Measurements from ENCODE around the gene COL25A1.

The COL25A1 gene

DNA sequence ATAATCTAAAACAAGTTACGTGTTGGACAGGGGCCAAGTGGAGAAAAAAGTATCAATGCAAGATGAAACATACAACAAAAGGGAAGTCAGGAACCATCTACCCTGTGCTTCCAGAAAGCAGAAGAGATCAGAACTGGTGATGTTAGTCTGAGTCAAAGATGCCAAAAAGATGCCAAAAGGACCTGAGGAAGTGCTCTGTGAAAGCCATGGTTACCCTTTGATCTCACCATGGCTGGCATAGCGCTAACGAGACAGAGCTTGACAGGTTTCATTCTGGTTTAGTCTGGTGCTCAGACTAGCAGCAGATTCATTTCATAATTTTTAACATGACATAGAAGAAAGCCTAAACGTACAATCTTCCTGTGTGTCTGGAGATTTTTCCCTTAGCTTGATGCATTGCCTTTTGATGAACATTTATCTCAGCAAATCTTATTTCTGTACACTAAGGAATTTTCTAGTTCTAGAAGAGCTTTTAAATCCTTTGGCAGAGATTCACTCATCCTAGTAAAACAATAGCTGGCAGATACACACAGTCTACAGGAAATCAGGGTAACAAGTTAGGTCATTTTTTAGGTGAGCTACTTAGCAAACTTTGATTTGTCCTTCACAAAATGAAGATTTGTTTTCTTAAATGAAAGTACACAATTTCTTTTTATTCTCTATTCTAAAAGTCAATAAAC lies 87.7 kb downstream of the COL25A1 start:
- no peak for DNase-seq (ENCODE audit: low read depth)

DNA sequence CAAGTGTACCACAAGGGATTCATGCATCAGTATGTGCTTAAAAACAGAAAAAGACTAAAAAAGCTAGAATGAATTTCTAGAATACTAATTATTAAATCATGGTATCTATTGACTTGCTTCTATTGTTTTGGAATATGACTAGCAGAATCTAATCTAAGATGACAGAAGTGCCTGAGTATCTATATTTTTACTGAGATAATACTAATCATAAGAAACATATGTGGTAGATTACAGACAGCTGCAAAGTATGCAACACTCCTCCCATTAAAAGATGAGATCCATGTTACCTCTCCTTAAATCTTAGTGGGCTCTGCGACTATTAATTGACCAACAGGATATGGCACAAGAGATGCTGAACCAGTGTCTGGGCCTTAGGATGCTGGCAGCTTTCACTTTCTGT lies 89.4 kb downstream of the COL25A1 start:
- DNase-seq (ENCODE audit: low read depth), result no peak

DNA sequence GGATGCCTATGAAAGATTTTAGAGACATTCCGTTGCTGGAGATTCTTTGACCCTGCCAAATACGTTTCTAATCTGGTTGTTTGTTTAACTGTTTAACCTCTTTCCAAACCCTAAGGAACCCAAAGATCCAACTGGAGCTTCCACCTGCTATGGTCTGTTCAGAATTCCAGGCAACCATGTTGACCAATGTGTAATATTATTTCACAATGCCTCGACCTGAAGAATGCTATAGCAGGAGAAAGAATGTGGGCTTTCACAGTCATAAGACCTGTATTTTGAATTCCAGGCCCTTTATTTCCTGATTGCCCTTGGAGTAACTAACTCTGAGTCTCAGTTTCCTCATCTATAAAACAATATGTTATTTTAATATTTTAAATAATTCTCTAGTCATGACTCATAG lies 90.8 kb downstream of the COL25A1 start:
- no peak for DNase-seq (ENCODE audit: low read depth)

DNA sequence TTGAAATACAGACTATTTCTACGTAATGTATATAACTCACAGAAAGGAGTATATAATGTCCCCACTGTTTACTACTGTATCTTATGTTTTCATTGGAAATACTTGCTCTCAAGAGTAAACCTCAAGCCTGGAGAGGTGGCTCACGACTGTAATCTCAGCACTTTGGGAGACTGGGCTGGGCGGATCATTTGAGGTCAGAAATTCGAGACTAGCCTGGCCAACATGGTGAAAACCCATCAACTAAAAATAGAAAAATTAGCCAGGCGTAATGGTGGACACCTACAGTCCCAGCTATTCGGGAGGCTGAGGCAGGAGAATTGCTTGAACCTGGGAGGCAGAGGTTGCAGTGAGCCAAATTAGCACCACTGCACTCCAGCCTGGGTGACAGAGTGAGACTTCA lies 92.8 kb downstream of the COL25A1 start:
- no peak for DNase-seq (ENCODE audit: low read depth)

DNA sequence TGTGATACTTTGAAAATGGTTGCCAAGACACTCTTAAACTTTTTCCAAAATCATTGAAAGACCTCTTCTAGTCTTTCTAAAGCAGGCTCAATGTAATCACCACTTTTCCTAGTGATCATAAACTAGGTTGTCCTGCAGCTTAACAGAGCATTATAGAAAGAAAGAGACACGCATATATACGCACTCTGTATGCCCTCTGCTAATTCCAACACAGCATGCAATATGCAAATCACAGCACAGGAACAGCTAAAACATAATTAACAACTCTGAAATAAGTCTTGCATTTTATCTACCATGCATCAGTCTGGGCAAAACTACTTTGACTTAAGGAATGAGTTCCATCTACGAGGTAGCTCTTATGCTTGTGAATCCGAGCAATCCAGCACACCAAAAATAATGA lies 94.6 kb downstream of the COL25A1 start:
- no peak for DNase-seq (ENCODE audit: low read depth)

DNA sequence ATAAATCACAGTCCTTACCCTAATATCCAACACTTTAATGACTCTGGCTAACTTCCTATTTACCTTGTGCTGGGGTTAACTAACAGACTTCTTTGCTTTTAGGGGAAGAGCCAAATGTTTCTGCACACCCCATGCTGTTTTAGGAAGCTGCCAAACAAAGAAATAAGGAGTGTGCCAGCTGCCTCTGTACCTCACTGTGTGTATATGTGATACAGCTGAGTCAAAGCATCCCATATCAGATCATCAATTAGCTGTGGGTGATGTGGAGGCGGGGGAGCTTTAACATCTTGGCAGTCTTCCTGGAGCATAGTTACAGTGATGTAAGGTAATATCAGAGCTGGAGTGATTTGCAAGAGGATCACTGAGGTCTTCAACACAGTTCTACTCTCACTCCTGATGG lies 95.4 kb downstream of the COL25A1 start:
- no peak for DNase-seq (ENCODE audit: low read depth)

DNA sequence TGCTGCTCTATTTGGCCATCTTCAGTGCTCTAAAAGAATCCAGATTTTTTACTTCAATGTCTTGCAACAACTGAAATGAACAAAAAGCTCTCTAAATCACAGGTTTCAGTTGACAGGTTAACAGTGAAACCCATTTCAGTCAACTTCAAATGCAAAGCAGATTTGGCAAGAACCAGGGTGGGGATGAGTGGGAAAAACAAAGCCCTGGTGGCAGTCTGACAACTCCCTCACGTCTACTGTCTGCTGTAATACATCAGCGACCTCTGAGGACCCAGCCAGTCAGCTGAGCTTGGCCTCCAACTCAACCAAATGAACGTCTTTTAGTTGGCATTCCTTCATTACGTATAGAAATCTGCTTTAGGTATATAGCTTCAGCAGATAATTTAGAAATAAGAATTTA lies 95.8 kb downstream of the COL25A1 start:
- DNase-seq (ENCODE audit: low read depth), result no peak

DNA sequence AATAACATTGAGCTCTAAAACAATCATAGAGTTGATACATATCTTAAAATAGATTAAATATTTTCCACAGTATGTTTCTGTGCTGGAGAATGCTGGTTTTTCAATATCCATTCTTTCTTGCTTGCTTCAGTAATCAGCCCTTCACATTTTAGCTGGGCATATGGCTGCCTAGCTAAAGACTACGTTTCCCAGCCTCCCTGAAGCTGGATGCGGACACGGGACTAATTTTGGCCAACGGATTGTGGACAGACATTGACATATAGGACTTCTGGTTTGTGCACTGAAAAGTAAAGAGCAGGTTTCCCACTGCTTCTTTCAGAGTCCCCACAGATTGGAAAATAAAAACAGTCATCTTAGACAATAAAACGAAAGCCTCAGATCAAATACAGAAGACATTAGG lies 97.3 kb downstream of the COL25A1 start:
- no peak for DNase-seq (ENCODE audit: low read depth)

DNA sequence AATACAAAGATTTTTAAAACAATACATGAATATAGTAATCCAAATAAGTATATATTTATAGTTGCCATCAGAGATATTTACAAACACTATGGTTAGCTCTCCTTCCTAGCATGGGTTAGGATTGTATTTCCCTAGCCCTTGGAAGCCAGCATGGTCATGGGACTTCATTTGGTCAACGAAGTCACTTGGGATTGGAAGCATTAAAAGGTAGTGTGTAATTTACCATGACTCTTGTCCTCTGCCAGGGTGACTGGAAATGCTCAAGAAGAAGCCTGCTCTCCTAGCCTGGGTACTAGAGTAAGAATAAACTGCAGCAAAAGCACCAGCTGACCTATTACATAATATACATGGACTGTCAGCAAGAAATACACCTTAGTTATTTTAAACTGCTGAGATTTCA lies 102.9 kb downstream of the COL25A1 start:
- no peak for DNase-seq (ENCODE audit: low read depth)

DNA sequence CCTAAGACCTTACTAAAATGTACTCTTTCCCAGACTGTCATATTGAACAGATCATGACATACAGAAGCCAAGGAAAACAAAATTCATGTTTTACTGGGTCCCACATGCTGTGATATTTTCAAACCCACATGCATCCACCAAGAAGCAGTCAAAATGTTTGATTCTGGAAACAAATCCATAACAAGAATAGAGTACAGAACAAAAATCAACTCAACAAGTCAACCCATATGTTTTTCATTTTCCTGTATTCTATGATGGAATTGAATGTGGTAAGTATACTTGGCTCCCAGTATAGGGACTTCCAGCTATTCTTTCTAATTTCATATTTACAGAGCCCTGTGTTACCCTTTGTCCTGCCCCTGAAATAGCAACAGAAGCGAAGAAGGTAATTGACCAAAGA lies 106.8 kb downstream of the COL25A1 start:
- DNase-seq (ENCODE audit: low read depth), result no peak

DNA sequence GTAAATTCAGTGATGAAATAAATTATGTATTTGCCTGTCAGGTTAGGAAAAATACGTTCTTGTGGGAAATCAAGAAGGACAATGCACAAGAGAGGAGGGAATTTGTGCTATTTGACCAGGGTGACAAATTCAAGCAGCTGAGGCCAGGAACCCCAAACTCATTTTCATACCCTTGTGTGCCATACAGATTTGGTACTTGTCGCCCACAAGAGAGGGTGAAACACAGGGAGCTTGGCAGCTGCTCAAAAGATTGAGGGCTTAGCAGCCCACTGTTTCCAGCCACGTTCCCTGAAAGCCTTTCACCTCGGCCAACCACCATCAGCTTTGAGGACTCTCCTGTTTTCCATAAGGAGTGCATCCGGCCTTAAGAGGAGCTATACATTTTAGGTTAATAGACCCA lies 111.2 kb downstream of the COL25A1 start:
- DNase-seq (ENCODE audit: low read depth), result no peak

DNA sequence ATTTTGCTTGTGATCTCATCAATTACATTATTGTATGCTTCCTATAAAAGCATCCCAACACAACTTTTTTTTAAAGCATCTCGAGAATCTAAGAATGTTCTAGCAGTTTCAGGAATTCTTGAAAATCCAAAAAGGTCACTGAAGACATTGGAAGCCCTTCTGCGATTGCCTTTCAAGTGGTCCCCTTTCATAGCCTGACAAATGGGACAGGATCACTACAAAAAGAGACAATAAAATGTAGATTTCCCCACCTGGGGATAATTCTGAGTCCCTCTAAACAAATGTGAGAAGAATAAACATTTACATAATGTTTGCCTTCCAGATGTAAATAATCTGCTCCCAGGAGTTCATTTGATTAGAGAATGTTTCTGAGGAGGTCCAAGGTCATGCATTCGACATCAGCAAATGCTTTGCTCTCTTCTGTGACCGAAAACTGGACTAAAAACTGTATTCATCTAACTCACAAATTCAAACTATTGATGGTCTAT lies 116.0 kb downstream of the COL25A1 start:
- DNase-seq (ENCODE audit: low read depth), result no peak

DNA sequence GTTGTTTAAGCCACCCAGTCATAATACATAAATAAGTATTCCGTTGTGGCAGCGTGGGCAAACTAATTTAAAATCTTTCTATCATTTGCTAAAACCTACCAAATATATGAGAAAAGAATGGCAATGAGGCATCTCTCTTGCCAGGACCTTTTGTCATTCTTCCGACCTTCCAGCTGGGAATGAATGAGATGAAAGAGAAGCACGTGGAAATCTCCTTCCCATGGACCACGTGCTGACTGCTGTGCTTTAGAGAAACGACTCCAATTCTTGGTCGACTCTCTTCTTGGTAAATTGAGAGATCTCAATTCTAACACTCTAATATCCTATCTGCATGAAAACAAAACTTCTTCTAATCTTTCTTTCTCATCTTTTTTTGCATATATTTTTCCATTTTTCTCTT lies 116.5 kb downstream of the COL25A1 start:
- DNase-seq (ENCODE audit: low read depth), result no peak

DNA sequence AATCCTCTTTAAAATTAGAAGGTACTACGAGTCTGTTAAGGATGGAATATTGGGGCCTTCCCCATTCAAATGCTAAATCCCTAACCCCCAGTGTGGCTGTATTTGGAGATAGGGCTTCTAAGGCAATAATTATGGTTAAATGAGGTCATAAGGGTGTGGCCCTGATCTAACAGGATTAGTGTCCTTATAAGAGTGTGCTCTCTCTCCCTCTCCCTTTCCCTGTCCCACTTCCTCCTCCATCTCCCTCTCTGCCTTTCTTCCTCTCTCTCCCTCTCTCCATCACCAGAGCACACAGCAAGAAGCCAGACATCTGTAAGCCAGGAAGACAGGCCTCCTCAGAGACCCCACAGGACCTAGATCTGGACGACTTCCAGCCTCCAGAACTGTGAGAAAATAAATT lies 116.9 kb downstream of the COL25A1 start:
- no peak for DNase-seq (ENCODE audit: low read depth)

DNA sequence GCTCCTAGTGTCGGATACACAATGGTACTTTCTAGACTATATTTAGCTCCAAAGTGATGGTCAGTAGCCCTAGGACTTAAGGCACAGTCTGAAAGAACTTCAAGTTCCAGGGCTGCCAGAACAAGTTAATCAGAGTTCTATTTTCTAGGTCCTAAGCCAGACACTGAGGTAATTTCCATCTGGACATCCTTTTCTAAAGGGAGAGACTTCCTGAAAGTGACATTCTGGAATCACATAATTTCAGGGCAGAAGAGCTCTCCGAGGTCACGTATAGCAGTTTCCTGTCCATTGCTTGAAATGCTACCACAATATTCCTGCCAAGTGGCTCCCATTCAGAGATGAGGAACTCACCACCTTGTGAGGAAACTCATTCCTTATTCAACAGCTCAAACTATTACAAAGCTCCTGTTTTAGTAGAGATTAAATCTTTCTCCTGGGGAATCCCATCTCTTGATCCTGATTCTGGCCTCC lies 117.9 kb downstream of the COL25A1 start:
- no peak for DNase-seq (ENCODE audit: low read depth)

DNA sequence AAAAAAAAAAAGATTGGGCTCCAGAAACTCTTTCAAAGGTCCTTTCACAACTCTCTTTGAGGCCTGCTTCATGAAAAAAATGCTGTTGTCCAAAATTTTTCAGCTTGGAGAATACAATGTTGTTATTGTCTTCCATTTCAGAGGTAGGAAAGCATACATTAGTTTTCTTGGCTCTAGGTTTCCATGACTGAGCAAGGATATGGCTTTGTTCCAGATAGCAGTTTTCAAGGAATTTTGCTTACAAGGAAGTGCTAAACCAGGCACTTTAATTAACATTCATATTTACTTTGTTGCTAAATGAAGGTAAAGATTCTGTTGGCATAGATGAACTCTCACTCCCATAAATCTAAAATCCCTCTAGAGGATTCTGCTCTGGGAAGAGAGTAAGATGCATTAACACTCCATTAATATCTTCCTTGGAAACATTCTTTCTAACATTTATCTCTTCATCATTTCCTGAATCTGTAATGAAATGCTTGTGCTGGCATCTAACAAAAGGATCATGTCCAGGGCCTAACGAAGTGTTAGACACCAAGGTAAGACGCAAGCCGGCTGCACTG lies 118.4 kb downstream of the COL25A1 start:
- DNase-seq (ENCODE audit: low read depth), result no peak

DNA sequence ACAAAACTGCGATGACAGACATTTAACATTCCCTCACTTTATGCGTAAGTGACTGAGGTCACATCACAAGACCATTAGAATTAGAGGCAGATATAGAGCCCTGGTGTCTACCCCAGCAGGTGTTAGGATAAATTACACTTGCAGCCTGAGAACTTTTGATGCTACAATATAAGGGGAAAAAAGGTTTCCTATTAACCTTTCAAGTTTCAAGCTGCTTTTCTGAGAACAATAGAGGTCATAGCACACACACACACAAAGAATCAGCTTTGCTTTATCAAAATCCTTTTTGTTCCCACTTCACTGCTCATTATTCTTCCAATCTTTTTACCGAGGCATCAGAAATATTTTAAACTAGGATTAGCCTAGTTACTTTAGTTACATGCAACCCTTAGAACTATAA lies 119.8 kb downstream of the COL25A1 start:
- DNase-seq (ENCODE audit: low read depth), result no peak

DNA sequence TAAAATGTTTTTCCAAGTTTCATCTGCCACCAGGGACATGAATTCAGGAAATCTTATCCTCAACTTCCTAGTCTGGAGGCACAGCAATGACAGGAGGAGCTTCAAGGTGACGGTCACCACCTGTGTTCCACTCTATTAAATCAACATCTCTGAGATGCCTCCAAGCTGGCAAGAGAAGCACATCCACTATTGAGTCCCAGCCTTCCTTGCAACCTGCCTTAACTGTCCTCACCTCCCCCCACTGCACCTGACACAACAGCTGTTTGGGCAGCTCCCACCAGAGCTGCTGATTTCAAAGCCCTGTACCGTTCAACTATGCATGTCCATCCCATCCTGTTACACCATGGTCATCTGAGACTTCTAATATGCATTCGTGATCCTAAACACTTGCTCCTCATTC lies 123.4 kb downstream of the COL25A1 start:
- no peak for DNase-seq (ENCODE audit: low read depth)

DNA sequence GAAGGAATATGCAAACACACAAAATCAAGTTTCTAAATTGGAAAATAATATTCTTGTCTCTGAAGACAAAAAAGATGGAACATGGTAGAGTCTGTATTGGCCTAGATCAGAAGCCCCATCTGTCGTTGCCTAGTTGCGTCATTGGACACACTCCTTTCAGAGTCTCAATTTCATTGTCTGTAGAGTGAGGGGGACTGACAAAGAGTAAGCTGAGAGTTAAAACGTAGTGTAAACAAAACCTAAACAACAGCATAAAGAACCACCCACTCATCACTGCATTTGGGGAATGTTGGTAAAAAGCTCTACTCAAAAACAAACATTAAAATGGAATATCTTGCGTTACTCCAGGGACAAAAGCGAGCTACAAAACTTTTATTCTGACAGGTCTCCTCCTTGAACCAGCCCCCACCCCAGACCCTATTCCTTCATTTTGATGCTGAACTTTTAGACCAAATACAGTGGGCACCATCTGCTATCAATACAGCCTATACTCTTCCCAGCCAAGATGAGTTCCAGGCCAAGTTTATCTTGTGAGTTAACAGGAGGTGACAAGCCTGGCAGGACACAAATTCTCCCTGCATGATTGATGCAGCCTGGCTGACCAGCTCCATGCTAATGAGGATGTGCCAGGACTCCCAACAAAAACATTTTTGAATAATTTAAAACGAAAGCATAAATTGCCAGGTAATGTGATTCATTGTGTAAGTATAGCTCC lies 125.2 kb downstream of the COL25A1 start:
- DNase-seq (ENCODE audit: low read depth), result no peak

DNA sequence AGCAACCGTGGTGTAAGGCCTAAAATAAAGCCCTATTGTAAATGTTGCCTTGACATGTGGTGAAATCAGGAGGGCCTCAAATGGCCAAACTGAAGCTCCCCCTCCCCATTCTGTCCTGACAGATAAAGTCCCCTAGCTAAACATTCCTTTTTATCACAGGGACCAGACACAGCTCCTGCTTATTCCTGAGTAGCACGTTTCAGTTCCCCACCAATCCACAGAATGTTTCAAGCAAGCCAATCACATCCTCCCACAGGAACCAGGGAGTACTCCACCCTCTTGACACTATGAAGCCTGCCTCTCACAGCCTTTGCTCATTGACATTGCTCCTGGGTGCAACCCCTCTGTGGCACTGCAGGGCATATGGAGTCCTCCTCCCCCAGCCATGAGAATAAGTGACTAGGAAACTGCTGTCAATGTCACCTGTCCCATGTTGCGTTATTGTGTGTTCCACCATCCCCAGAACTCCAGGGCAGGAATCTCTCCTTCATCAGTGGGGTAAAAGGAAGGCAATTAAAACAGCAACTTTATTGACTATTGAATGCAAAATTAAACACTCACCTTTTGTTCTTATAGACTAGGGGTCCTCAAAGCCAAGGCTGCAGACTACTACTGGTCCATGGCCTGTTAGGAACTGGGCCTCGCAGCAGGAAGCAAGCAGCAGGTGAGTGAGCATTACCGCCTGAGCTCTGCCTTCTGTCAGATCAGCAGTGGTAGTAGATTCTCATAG lies 128.1 kb downstream of the COL25A1 start:
- DNase-seq (ENCODE audit: low read depth), result no peak

DNA sequence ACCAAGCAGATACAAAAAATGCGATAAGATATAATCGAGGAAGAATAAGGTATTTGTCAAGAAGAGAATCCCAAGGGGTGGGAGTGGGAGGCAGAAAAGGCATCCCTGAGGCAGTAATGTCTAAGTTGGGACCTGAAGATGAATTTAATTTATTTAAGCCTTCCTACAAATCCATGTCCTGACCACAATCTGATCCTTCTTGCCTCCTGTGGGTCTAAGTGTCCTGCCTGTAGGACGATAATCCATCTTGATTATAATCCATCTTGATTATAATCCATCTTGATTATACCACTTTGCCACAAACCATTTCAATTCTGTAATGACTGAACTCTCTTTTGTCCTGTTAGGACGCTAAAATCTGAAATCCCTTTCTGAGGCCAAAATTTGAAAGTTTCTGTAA lies 130.2 kb downstream of the COL25A1 start:
- DNase-seq (ENCODE audit: low read depth), result no peak

DNA sequence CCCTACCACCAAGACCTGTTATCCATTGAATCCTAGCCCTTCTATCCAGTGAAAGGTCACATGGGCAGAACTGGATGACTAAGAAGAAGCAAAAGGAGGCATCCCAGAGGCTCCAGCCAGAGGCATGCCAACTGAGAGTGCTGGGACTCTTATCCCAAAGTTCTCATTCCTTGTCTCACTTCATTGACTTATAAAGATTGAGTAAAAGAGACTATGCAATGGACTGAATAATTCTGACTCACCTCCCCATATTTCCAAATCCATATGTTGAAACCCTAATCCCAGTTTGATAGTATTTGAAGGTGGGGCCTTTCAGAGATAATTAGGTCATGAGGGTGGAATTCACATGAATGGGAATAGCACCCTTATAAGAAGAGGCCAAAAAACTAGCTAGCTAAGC lies 131.4 kb downstream of the COL25A1 start:
- DNase-seq (ENCODE audit: low read depth), result no peak

DNA sequence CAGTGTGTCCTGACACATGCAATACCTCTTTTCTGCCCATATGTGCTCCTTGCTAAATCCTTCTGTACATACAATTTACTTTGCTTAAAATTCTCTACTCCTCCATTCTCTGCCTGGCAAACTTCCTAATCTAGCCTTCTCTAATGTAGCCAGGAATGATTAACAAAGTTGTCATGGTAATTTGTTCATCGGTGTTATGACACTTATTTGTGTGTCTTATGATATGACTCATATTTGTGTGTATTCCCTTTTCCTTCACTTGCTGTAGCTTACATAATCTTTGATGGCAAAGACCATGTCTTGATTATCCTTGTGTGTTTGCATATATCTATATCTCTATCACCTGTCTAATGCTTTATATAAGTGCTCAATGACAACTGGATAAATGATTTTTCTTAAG lies 133.3 kb downstream of the COL25A1 start:
- no peak for DNase-seq (ENCODE audit: low read depth)

Data from stimulated activated CD8-positive, alpha-beta memory T cell treated with anti-CD3 and anti-CD28 coated beads, Interleukin-7, amount 100 ng/mL, for 24 hours (primary cell).